KMS-11 (cell line): ENCODE data around the gene SUGCT.

Experiments used
- H2AFZ ChIP-seq: fragments of 200-600 bp; sonication (generic); 2 replicates; pipeline ENCODE4 v1.6.1; 2016; ENCODE audit warnings: antibody characterized with exemption, mixed run types, low read depth
- H3K27ac ChIP-seq: fragments of 200-600 bp; sonication (generic); 2 replicates; pipeline ENCODE4 v1.6.1; 2016; ENCODE audit warnings: mild to moderate bottlenecking, mixed run types
- H3K27me3 ChIP-seq: fragments of 200-600 bp; sonication (generic); 2 replicates; pipeline ENCODE4 v1.6.1; 2017; ENCODE audit warnings: mild to moderate bottlenecking, low read depth, mixed run types, moderate library complexity; ENCODE audit not compliant: insufficient read depth
- H3K36me3 ChIP-seq: fragments of 200-600 bp; sonication (generic); 2 replicates; pipeline ENCODE4 v1.6.1; 2017; ENCODE audit warnings: mild to moderate bottlenecking, mixed run types; ENCODE audit not compliant: insufficient read depth
- H3K4me1 ChIP-seq: fragments of 200-600 bp; sonication (generic); 2 replicates; pipeline ENCODE4 v1.6.1; 2016; ENCODE audit warnings: mild to moderate bottlenecking, low read depth, mixed run types; ENCODE audit not compliant: poor library complexity, severe bottlenecking
- H3K4me2 ChIP-seq: fragments of 200-600 bp; sonication (generic); 2 replicates; pipeline ENCODE4 v1.7.0; 2016; ENCODE audit warnings: mild to moderate bottlenecking, mixed run types
- H3K4me3 ChIP-seq: fragments of 200-600 bp; sonication (generic); IDR thresholded peaks from 2 replicates; pipeline ENCODE4 v1.6.1; 2017; ENCODE audit warnings: low read depth, low read length, mixed read lengths; ENCODE audit not compliant: insufficient read depth
- H3K79me2 ChIP-seq: fragments of 200-600 bp; sonication (generic); 2 replicates; pipeline ENCODE4 v1.6.1; 2016; ENCODE audit warnings: low read depth, mixed run types; ENCODE audit not compliant: insufficient read depth
- H3K9ac ChIP-seq: fragments of 200-600 bp; sonication (generic); 2 replicates; pipeline ENCODE4 v1.6.1; 2016; ENCODE audit warnings: mild to moderate bottlenecking, mixed run types
- H4K20me1 ChIP-seq: fragments of 200-600 bp; sonication (generic); 2 replicates; pipeline ENCODE4 v1.6.1; 2016; ENCODE audit warnings: mild to moderate bottlenecking, mixed run types; ENCODE audit not compliant: insufficient read depth
- TF ChIP-seq, protein P1 (sequence below): fragments of 200-600 bp; sonication (generic); conservative IDR thresholded peaks from 2 replicates; pipeline ENCODE4 v1.6.1; 2017; ENCODE audit warnings: low read depth, mild to moderate bottlenecking, antibody characterized with exemption, low read length, moderate library complexity, mixed read lengths

Gene SUGCT

DNA sequence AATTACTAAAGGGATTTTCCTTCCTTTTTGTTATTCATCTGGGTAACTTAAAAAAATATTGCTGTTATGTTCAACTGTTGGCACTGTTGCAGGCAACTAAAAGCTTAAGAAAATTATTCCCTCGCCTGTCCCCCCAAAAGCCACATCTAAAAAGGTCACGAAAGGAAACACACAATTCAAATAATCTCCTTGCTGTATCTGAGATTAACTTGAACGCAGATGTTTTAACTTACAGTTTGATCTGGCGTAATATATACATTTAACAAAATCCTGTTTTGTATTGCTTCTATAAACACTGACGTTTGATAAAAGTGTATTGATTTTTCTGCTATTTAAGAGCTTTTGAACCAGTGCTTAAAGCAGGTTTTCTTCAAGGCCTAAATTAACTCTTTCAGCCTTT, 432.1 kb downstream of the SUGCT start:
- no peak overlapping the region for H3K4me3 ChIP-seq
- TF ChIP-seq, protein P1, sequence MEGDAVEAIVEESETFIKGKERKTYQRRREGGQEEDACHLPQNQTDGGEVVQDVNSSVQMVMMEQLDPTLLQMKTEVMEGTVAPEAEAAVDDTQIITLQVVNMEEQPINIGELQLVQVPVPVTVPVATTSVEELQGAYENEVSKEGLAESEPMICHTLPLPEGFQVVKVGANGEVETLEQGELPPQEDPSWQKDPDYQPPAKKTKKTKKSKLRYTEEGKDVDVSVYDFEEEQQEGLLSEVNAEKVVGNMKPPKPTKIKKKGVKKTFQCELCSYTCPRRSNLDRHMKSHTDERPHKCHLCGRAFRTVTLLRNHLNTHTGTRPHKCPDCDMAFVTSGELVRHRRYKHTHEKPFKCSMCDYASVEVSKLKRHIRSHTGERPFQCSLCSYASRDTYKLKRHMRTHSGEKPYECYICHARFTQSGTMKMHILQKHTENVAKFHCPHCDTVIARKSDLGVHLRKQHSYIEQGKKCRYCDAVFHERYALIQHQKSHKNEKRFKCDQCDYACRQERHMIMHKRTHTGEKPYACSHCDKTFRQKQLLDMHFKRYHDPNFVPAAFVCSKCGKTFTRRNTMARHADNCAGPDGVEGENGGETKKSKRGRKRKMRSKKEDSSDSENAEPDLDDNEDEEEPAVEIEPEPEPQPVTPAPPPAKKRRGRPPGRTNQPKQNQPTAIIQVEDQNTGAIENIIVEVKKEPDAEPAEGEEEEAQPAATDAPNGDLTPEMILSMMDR = no peak
- no peaks in the 10 kb centered on the region for H3K79me2 ChIP-seq
- no peaks in the 10 kb centered on the region for H3K4me1 ChIP-seq
- no peak overlapping the region for H3K4me2 ChIP-seq
- H3K27me3 ChIP-seq = no peaks in the 10 kb centered on the region
- H2AFZ ChIP-seq = no peak overlapping the region
- no peak overlapping the region for H3K27ac ChIP-seq
- H3K9ac ChIP-seq = no peak overlapping the region
- no peaks in the 10 kb centered on the region for H4K20me1 ChIP-seq
- no peaks in the 10 kb centered on the region for H3K36me3 ChIP-seq

DNA sequence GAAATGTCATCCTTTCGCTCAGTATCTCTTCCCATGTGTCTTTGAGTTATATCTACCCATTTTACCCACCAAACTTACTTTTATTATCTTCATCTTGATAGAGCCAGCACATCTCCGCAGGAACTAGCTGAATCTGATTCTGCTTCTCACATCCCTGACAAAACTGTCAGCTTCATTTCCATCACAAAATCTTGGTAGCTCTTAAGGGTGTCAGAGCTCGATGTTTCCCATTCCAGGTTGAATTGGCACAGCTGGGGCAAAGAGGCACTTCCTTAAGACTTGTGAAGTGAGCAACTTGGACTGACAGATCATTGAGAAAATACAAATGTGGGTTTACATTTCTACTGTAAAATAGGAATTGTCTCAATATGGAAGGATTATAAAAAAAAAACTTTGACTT, 434.5 kb downstream of the SUGCT start:
- Histone ChIP-seq H2AFZ (no peak overlapping the region), H3K79me2 (no peaks in the 10 kb centered on the region), H3K36me3 (no peaks in the 10 kb centered on the region), H3K4me1 (no peaks in the 10 kb centered on the region), H4K20me1 (no peaks in the 10 kb centered on the region), H3K4me2 (no peak overlapping the region), H3K4me3 (no peak overlapping the region), H3K27ac (no peak overlapping the region), H3K9ac (no peak overlapping the region), H3K27me3 (no peaks in the 10 kb centered on the region)
- TF ChIP-seq, protein P1 = no peak

DNA sequence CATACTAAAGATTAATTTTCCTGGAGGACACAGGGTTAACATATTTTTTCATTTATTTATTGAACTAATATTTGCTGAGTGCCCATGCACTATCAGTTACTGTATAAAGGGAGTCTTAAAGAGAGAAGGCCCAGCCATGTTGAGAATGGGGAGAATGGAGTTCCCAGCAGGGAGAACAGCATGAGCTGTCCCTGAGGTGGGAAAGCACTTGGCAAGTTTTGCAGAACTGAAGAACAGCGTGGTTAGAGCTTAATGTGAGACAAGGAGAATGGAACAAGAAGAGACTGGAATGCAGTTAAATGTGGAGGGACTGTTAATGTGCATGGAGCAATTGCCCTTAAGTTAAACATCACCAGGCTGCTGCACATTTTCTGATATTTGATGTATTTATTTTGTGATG, 435.4 kb downstream of the SUGCT start:
- TF ChIP-seq, protein P1 = no peak
- H3K4me1 ChIP-seq = no peaks in the 10 kb centered on the region
- no peak overlapping the region for H2AFZ ChIP-seq
- no peak overlapping the region for H3K27ac ChIP-seq
- no peaks in the 10 kb centered on the region for H3K36me3 ChIP-seq
- H3K27me3 ChIP-seq = no peaks in the 10 kb centered on the region
- H3K79me2 ChIP-seq = no peaks in the 10 kb centered on the region
- no peak overlapping the region for H3K9ac ChIP-seq
- no peak overlapping the region for H3K4me2 ChIP-seq
- no peaks in the 10 kb centered on the region for H4K20me1 ChIP-seq
- no peak overlapping the region for H3K4me3 ChIP-seq

DNA sequence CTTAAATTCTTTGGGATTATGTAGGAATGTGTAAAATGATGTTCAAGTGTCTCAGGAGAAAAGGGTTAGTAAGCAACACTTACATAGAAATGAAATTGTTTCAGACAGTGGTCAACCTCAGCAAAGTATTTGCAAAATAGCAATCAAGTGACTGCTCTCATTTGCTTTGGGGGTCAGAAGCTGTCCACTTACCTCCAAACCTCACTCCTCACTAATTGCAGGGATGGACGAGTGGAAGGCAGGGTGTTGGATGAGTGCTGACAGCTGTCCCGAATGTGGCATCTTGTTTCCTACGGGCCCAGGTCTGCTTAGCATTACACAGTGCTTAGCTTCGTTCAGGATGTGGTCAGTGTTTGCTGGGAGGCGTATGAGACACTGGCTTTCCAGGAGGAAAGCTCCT, 437.0 kb downstream of the SUGCT start:
- H3K4me3 ChIP-seq = no peak overlapping the region
- no peak overlapping the region for H3K4me2 ChIP-seq
- H4K20me1 ChIP-seq = no peaks in the 10 kb centered on the region
- no peaks in the 10 kb centered on the region for H3K4me1 ChIP-seq
- no peaks in the 10 kb centered on the region for H3K27me3 ChIP-seq
- no peaks in the 10 kb centered on the region for H3K79me2 ChIP-seq
- no peak overlapping the region for H3K9ac ChIP-seq
- H3K36me3 ChIP-seq = no peaks in the 10 kb centered on the region
- no peak overlapping the region for H2AFZ ChIP-seq
- TF ChIP-seq, protein P1 = no peak
- H3K27ac ChIP-seq = no peak overlapping the region
